ENCODE data around the gene MON1B.
A peak's percentile ranks its signal among the peaks of the same experiment; 100 is the strongest.
"Not testable (repeated sequence)": the region's sequence is repeated elsewhere in the genome, so short reads cannot be mapped to it uniquely, and the experiment has no call there.

MON1B gene

DNA sequence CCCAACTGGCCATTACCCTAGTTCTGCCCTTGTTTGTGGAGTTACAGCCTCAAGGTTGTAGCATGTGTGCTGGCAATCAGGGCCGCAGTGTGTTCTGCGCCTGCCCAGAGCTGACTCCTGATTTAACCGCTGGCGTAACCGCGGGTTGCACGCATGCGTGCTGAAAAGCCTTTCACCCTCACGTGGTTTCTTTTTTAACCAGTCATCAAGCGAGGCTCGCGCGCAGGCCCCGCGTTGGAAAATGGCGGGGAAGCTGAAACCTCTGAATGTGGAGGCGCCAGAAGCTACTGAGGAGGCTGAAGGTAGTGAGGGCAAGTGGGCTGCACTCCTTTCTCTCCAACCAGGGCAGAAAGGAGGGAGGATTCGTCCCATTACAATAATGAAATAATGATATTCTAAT lies 8.2 kb downstream of the MON1B start, which contains the start of gene SYCE1L:
TSS of gene SYCE1L (plus strand) at position 198 of the 400 bp plus-strand sequence. CDS start at position 242, 44 bp downstream.
- DNase-seq: no peak

DNA sequence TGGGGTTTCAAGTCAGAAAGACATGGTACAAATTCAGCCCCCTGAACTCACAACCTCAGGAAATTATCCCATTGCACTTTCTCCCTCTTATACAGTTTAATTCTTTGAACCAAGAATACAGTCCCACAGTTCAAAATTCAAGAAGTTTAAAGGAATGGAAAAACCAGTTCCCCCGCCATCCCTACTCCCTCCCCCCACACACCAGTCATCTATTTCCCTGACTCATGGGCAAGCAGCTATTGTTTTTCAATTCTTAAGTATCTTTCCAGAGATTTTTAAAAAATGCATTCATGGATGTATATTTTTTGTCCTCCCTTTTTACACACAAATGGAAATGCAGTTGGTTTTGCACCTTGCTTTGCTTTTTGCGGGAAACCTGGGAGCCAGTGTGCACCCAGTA lies 15.5 kb downstream of the MON1B start:
- no peak for DNase-seq

DNA sequence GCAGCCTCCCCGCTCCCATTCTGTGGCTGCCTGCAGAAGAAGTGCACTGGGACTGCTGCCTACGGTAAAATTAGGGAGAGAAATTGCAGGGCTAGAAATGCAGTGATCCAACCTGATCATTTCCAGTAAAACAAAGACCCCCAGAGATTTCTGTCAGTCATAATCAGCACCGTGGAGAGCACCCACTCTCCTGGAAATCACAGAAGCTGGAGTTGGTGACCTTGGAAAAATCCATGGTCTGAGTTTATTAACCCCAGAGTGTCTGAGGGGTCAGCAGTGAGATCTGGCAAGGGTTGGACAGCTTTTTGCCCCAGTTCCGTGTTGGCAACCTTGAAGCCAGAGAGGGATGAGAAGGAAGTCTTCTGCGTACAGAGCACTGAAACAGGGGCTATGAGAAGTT lies 16.0 kb downstream of the MON1B start:
- no peak for DNase-seq

DNA sequence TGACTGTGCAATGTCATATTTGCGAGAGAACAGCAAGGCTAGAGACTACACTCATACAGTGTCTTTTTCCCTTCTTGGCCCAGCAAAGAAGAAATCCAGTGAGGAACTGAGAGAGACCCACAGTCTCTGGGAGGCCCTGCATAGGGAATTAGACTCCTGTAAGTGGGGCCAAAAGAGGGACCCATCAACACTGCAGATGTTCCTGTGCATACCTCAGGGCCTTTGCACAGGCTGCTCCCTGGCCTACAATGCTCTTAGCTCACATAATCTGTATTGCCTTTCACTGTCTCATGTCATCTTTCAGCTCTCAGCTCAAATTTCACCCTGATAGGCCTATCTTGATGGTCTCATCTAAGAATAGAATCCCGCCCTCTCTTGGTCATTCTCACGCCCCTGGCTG lies 17.4 kb downstream of the MON1B start:
- no peak for DNase-seq

DNA sequence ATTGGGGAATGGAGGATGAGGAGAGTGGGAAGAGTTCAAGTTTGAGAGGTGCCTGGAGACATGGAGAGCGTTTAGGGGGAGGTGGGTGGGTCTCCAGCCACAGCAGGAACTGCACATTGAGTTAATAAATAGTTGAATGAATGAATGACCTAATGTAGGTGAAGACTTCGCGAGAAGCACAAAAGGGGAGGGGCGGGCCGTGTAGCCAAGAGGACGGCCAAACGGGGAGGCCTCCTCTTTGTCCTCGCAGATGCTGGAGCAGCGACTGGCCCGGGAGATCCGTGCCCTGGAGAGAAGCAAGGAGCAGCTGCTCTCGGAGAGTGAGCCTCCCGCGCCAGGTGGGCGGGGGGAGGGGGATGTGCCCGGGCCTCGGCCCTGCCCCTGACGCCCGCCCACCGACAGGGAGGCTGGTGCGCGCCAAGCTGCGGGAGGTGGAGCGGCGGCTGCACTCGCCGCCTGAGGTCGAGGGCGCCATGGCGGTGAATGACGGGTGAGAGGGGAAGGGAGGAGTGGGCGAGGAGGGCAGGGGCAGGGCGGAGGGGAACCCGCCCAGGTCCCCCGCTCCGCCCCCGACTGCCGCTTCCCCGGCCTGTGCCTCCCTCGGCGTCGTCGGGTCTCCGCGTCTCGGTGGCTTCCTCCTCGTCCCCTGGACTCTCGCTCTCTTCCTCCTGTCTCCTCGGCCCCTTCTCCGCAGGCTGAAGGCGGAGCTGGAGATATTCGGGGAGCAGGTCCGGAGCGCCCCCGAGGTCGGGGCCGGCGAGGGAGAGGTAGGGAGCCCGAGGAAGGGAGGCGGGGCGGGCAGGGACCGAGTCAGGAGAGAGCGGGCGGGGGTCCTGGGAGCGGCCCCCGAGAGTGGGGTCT lies 21.1 kb downstream of the MON1B start:
- peak; percentile 88 for DNase-seq

DNA sequence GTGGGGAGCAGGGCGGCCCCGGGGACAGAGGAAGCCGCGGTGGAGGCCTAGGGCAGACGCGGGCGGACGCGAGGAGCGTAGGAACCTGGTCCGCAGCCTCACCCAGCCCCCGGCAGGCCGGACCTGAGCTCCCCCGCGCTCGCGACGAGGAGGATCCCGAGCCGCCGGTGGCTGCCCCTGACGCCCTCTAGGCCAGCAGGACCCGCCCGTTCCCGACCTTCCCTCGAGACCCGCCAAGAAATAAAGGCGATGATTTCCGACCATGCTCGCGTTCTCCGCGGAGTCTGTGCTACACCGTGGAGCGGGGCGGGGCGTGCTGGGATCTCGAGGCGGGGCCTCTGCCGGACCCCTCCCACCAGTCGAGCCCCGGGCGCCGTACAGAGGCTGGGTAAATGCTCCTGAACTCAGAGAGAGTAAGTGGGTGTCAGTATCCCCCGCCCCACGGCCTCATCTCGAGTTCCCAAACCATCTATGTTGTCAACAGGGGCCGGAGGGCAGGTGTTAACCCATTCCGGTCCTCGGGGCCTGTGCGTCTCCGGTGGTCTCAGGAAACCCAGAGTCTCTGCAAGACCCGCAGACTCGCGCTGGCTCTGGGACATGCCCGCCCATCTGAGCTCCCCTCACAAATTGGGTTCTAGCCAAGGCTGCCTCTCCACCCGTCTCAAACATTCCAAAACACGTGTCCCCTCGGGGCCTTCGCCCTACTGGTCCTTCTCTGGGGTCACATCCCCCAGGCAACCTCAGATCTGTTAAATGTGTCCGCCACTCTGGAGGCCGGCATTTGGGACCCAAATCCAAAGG lies 22.0 kb downstream of the MON1B start:
- DNase-seq: peak; percentile 34

DNA sequence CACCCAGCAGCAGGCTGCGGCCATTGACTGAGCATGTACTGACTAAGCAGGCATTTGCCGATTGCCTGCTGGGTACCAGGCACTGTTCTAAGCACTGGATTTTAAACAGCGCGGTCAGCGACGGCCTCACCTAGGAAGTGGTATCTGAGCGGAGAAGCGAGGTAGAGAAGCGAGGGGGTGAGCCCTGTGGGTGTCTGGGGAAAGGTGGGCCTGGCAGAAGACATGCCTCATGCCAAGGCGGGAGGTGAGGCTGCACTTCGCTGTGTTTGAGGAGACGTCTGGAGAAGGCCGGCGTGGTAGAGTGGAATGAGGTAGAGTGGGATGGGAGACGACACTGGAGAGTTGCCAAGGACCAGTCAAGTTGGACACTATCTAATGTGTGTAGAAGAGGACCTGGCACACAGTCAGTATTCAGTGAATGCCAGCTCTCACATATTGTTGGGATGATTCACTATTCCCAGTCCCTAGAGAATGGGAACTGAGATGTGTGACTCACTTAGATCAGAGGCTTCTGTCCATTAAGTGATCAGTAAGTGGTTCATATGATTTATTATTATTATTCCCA lies 22.6 kb downstream of the MON1B start:
- DNase-seq: no peak

DNA sequence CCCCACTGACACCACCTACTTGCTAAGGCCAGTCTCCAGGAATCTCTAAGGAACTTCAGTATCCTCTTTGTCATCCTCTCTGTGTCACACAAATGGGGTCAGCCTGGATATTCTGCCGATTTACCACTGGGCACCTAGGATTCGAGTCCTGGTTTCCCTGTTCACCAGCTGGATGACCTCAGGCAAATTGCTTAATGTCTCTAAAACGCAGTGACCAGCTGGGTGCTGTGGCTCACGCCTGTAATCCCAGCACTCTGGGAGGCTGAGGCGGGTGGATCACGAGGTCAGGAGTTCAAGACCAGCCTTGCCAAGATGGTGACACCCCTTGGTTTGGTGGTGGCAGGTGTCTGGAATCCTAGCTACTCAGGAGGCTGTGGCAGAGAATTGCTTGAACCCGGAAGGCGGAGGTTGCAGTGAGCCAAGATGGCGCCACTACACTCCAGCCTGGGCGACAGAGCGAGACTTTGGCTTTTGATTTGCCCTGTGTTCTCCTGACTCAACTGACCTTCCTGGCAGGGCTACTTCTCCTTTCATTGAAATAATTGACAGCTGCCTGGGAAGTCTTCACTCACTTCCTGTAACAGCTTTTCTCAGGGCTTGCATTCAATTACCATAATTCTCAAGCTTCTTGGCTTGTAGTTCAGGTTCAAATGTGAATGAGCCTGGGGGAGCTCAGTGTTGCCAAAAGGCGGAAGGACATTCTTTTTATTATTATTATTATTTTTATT lies 23.6 kb downstream of the MON1B start:
- no peak for DNase-seq

DNA sequence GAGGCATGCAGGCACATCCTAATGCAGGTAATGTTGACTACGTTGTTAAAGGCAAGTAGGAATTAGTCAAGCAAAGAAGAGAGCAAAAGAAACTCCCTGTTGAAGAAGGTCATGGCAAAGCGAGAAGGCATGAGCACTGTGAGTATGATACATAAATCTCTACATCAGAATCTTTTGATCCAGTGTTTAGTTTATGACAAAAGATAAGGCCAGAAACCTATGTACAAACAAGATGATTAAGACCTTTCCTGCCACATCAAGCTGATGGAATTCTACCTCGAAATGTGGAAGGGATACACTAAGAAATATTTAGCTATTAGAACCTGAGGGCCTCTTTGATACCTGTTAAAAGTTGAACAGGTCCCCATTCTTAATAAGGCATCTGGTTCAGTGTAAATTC lies 28.4 kb downstream of the MON1B start:
- no peak for DNase-seq

DNA sequence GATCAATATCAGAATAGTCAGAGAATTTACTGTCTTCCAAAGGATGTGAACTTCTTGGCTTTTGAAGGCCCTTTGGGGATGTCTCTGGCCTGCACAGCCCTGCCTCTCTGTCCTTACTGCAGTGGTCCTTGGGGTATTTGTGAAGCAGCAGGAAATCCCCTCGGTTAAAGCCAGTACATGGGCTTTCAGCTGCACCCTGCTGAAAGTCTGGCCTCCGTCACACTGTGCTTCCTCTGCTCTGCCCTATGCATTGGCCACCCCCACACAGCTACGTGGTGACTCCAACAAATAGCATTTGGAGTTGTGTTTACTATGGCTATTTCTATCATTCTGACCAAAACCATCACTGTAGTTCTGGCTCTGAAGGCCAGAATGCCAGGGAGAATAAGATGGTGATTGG lies 29.4 kb downstream of the MON1B start:
- DNase-seq: no peak

DNA sequence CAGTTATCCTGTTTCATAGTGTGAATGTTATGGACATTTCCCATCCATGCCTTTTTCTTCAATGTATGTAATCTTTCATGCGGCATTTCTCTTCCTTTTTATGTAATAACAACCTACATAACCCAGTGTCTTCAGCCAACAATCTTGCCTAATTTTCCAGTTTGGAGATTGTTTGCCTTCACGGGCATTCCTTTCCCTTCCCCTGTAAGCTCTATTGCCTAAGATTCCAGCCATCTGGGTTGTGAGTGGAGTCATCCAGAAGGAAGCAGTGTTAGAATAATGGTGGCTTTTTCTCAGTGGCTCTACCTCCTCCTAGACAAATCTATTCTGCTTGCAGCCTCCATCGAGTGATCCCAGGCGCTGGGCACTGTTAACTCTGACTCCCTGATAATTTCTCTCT lies 30.5 kb downstream of the MON1B start:
- DNase-seq: no peak

DNA sequence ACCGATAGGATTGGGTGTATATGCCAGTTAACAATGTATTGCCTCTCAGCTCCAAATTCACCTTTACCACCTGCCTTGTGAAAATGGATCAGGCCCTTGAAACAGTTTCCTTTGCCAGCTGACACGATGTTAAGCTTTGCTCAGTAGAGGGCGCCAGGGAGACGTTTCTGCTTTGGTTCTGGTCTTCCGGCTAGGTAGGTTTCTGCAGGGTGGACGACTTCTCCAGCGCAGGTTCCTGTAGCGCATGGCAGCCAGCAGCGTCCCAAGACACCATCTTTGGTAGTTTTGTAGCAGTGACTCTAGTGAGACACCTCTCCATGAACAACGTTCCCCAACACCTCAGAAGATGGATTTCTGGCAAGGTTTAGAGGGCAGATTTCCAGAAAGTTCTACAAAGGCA lies 32.2 kb downstream of the MON1B start:
- no peak for DNase-seq

DNA sequence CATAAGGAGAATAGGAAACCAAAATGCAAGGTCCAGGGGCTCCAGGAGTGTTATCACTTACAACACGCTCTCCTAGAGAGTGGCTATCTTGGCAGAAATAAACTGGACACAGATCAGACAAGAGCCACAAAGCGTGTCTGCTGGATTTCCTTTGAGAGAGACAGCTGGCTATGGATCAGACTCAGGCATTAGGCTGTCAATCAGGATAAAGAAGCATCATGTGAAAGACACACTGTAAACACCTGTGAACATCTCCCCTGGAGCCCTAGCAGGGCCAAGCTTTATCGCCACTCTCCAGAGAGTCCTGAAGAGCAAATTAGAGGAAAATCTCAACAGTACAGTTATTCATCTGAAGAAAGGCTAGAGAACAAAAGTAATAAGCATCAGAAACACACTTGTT lies 34.2 kb downstream of the MON1B start:
- DNase-seq: no peak

DNA sequence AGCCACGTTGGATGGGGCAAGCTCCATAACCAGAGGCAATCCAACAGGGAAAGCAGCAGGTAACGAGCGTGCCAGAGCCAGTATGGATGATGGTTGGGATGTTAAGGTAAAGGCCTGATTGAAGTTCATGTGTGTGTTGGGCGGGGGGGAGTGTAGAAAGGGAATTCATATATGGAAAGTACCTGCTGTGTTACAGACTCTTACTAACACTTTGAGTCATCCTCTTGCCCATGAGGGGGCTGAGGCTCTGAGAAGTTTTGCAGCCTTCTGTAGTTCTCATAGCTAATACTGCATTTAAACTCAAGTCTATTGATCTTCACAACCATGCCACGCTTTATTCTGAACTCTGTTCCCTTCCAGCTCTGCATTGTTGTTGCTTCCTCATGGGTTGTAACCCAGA lies 36.8 kb downstream of the MON1B start:
- no peak for DNase-seq

DNA sequence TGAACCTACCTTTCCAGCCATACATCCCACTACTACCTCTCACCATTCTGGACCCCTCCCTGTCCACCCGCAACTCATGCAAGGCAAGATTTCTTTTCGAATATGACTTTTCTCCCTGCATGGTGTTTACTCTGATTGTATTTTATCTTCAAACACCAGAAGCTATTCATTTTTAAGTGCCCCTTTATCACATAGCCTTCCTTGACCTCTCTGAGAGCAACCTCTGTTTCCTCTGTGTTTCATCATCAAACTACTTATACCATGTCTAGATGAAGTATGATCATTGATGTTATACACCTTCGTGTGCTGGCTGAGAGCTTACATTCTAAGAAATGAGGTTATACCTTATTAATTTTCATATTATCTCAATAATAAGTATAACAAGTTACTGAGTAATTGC lies 40.1 kb downstream of the MON1B start:
- DNase-seq: no peak

DNA sequence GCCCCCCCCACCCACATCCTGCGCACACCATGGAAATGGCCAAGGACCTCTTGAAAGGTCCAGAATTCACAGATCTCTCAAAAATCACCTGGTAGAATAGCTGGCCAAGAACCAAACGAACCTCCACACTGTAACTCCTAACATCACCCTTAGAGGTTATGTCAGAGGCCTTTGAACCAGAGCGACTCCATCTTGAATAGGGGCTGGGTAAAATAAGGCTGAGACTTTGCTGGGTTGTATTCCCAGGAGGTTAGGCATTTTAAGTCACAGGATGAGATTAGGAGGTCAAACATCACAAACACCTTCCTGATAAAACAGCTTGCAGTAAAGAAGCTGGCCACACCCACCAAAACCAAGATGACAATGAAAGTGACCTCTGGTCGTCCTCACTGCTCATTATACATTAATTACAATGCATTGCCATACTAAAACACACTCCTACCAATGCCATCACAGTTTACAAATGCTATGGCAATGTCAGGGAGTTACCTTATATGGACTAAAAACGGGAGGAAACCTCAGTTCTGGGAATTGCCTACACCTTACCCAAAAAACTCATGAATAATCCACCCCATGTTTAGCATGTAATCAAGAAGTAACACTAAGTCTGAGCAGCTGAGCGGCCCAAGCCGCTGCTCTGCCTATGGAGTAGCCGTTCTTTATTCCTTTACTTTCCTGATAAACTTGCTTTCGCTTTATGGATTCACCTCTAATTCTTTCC lies 43.0 kb downstream of the MON1B start:
- no peak for DNase-seq

DNA sequence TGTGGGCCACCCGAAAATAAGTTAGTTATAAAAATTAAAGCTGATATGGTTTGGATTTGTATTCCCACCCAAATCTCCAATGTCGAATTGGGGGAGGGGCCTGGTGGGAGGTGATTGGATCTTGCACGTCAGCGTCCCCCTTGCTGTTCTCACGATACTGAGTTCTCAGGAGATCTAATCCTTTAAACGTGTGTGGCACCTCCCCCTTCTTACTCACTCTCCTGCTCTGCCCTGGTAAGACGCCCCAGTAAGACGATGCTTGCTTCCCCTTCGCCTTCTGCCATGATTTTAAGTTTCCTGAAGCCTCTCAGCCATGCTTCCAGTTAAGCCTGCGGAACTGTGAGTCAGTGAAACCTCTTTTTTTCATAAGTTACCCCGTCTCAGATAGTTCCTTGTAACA lies 43.6 kb downstream of the MON1B start:
- peak; percentile 29 for DNase-seq

DNA sequence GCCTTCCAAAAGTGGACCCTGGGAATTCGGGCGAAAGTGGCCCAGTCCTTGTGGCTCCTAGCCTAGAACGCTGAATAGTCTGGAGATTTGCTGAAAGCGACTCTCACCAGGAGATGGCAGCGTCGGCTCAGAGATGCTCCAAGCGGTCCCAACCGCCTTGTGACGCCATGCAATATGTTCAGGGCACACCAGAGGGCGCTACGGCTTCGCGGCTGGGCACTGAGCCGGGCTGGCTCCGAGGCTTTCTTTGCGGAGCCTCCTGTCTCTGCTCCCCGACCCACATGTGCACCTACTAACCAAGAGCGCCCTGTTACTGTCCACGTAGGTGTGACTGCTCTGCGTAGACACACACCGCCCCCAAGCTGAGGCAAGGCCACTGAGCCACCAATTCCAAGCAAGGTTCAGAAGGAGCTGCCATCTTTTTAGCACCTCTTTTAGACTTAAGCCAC lies 45.1 kb downstream of the MON1B start:
- peak; percentile 53 for DNase-seq

DNA sequence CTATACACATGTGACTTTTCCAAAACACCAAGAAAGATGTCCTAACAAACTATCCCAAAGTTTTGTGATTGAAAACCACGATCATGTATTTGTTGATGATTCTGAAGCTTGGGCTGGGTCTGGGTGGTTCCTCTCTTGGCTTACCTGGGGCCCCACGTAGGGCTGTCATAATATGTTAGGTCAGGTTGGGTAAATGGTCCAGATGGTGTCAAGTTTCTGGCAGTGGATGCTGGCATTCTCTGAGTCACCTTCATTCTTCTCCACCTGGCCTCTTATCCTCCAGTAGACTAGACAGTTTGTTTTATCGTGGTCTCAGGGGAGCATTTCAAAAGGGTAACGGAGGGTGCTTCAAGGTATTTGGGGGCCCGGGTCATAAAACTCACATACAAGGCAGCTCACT lies 47.6 kb downstream of the MON1B start:
- DNase-seq: peak; percentile 67

DNA sequence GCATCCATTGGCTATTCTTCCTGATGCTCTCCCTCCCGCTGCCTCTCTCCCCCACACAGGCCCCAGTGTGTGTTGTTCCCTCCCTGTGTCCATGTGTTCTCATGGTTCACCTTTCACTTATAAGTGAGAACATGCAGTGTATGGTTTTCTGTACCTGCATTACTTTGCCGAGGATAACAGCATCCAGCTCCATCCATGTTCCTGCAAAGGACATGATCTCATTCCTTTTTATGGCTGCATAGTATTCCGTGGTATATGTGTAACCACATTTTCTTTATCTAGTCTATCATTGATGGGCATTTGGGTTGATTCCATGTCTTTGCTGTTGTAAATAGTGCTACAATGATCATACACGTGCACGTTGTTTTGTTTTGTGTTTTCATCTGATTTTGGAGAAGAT lies 51.5 kb downstream of the MON1B start:
- not testable (repeated sequence) for DNase-seq

DNA sequence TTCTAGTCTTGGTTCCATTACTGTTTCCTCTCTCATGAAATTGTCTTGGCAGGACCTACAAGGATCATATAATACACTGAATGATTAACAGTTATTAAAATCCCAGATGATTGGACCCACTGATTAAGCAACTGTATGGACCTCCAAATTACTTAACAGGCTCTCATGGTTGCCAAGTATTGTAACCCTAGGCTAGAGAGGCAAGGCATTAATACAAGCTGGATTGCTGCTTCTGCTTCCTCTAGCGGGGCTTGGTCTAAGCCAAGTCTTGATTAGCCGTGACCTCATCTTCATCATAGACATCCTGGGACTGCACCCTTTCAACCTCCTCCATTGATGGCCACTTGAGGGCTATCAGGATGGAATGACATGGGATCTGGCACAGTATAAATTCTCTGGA lies 55.2 kb downstream of the MON1B start:
- no peak for DNase-seq

DNA sequence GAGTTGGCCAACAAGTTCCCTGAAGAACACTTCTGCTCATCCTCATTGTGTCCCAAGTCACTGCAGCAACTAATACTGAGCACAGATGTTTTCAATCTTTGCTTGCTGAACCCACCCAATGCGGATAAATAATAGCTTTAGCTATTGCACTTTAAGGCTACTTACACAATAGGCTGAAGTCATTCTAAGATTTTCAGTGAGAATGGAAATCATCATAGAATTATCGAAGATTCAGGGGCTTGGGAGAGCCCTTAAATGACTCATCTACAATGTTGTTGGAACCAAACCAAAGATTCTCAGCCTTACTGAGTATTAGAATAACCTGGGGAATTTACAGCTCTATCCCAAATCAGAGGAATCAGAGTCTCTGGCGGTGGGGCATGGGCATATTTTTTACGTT lies 59.4 kb downstream of the MON1B start:
- no peak for DNase-seq
